ENCODE data around the gene COPG1.

DNA sequence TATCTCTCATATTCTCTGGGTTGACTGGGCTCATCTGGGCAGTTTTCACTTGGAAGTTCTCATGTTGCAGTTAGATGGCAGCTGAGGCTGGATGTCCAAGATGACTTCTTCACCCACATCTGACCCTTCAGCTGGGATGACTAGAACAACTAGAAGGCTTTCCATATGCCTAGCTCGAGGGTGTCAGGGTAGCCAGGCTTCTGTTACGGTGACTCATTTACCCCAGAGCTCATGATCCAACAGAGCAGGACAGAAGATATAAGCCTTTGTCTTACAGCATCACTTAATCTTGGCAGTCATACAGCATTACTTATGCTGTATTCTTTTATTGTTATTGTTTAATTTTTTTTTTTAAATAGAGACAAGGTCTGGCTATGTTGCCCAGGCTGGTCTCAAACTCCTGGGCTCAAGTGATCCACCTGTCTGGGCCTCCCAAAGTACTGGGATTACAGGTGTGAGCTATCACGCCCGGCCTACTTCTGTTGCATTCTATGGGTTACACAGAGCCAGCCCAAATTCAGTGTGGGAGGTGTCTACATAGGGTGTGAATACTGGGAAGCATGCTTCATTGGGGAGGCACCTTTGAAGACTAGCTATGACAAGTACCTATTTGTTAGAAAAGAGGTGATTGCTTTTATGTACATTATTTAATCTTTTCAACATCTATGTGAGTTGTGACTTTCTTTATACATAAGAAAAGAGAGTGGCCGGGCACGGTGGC, 40.0 kb downstream of the COPG1 start:
- no peak for TF ChIP-seq SUZ12 (IDR thresholded peaks at IDR 0.05; ENCODE audit: extremely low read depth, insufficient read depth, insufficient read length)
- no peak for TF ChIP-seq ZNF274 (IDR thresholded peaks at IDR 0.05; ENCODE audit: low read depth, low read length)
- TF ChIP-seq YY1 (IDR thresholded peaks at IDR 0.05; ENCODE audit: insufficient read depth, insufficient read length): no peak
